Measurements from ENCODE around the gene TMEM270. TPM values are rescaled to one million over a fixed set of nuclear protein-coding genes. Genes with fewer than 3 reads are reported as not detected.

Gene TMEM270
- total and polyA plus RNA-seq, 2 of the 4 experiments (the other 2 are of a cell fraction), result 0.17 TPM; not detected in 1

DNA sequence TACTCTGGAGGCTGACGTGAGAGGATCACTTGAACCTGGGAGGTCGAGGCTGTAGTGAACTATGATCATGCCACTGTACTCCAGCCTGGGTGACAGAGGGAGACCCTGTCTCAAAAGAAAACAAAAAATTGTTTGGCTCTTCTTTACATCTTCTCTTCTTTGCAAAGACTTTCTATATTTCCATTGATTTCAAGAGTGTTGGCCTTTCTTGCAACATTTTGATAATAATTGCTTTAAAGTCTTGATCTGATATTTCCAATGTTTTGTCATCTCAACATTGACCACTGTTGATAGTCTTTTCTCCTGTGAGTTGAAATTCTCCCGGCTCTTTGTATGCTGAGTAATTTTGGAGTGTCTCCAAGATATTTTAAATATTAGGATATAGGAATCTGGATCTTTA lies 48.0 kb upstream of the TMEM270 start:
- no peak overlapping the region; the same call in 1 of the 2 replicates for H3K4ac ChIP-seq (ENCODE audit: low read depth, low read length)
- in situ Hi-C loops (cut with MboI; ENCODE audit: low sequenced_read_pairs), result no loop called here
- TF ChIP-seq SMC3 (IDR thresholded peaks at IDR 0.05; ENCODE audit: low read depth, low read length) (no peak), CEBPB (IDR thresholded peaks at IDR 0.05; ENCODE audit: low read depth, low read length) (no peak), MAZ (IDR thresholded peaks at IDR 0.05; ENCODE audit: borderline replicate concordance, low read depth, low read length) (no peak), MXI1 (IDR thresholded peaks at IDR 0.05; ENCODE audit: borderline replicate concordance, low read depth, low read length) (no peak), CHD1 (IDR thresholded peaks at IDR 0.05; ENCODE audit: low read depth, low read length) (no peak), NFE2L2 (IDR thresholded peaks at IDR 0.05; ENCODE audit: low read depth, low read length) (no peak), RFX5 (IDR thresholded peaks at IDR 0.05; ENCODE audit: low read depth, low read length) (no peak), MAFK (IDR thresholded peaks at IDR 0.05; ENCODE audit: low read depth, low read length) (no peak), RCOR1 (IDR thresholded peaks at IDR 0.05; ENCODE audit: insufficient replicate concordance, low read length) (no peak)
- TF ChIP-seq, protein P1, sequence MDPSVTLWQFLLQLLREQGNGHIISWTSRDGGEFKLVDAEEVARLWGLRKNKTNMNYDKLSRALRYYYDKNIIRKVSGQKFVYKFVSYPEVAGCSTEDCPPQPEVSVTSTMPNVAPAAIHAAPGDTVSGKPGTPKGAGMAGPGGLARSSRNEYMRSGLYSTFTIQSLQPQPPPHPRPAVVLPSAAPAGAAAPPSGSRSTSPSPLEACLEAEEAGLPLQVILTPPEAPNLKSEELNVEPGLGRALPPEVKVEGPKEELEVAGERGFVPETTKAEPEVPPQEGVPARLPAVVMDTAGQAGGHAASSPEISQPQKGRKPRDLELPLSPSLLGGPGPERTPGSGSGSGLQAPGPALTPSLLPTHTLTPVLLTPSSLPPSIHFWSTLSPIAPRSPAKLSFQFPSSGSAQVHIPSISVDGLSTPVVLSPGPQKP (IDR thresholded peaks at IDR 0.05; ENCODE audit: borderline replicate concordance, low read depth, low read length), result no peak
- TF ChIP-seq, protein P2, sequence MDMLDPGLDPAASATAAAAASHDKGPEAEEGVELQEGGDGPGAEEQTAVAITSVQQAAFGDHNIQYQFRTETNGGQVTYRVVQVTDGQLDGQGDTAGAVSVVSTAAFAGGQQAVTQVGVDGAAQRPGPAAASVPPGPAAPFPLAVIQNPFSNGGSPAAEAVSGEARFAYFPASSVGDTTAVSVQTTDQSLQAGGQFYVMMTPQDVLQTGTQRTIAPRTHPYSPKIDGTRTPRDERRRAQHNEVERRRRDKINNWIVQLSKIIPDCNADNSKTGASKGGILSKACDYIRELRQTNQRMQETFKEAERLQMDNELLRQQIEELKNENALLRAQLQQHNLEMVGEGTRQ (IDR thresholded peaks at IDR 0.05; ENCODE audit: low read depth, low read length), result no peak
- TF ChIP-seq, protein P3, sequence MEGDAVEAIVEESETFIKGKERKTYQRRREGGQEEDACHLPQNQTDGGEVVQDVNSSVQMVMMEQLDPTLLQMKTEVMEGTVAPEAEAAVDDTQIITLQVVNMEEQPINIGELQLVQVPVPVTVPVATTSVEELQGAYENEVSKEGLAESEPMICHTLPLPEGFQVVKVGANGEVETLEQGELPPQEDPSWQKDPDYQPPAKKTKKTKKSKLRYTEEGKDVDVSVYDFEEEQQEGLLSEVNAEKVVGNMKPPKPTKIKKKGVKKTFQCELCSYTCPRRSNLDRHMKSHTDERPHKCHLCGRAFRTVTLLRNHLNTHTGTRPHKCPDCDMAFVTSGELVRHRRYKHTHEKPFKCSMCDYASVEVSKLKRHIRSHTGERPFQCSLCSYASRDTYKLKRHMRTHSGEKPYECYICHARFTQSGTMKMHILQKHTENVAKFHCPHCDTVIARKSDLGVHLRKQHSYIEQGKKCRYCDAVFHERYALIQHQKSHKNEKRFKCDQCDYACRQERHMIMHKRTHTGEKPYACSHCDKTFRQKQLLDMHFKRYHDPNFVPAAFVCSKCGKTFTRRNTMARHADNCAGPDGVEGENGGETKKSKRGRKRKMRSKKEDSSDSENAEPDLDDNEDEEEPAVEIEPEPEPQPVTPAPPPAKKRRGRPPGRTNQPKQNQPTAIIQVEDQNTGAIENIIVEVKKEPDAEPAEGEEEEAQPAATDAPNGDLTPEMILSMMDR (conservative IDR thresholded peaks at IDR 0.05; ENCODE audit: low read depth, low read length), result no peak

More for the DNA sequence above, 48.0 kb upstream of the TMEM270 start:
- Histone ChIP-seq H3K23ac (ENCODE audit: low read depth, low read length) (no peak overlapping the region), H2BK5ac (ENCODE audit: low read depth, low read length, poor library complexity, severe bottlenecking) (no peak overlapping the region), H2AK5ac (ENCODE audit: low read depth, low read length) (no peak overlapping the region), H2BK15ac (ENCODE audit: low read depth, low read length) (no peak overlapping the region), H2BK20ac (ENCODE audit: low read depth, low read length) (no peak overlapping the region), H4K5ac (ENCODE audit: low read depth, low read length) (no peak overlapping the region), H3K4me3 (ENCODE audit: insufficient read depth, low read depth, low read length) (no peak overlapping the region), H4K8ac (ENCODE audit: low read depth in 2 of 2, low read length in 2 of 2) (no peak overlapping the region), H3K14ac (replicated peaks; ENCODE audit: low read depth, low read length) (no peak overlapping the region), H3K18ac (ENCODE audit: low read depth, low read length) (no peak overlapping the region), H3K4me1 (ENCODE audit: control insufficient read depth, insufficient read depth, low read length) (0 out of 2 replicates have a peak, but pooled peaks cover 2% of the 10 kb centered on the region), H2BK120ac (ENCODE audit: low read depth, low read length) (no peak overlapping the region; the same call in 1 of the 2 replicates), H3K27ac (ENCODE audit: insufficient read depth, low read length) (no peak overlapping the region), H3K4me2 (ENCODE audit: low read depth, low read length) (no peak overlapping the region), H3K27me3 (ENCODE audit: control insufficient read depth, insufficient read depth, low read length) (no peaks in the 10 kb centered on the region), H3K9me3 (ENCODE audit: control insufficient read depth, insufficient read depth, low read length) (no peaks in the 10 kb centered on the region), H2AK9ac (replicated peaks; ENCODE audit: low read depth, low read length, poor library complexity) (no peak overlapping the region), H3K9ac (ENCODE audit: low read depth, low read length) (no peak overlapping the region), H3K36me3 (ENCODE audit: control insufficient read depth, insufficient read depth, low read length) (no peaks in the 10 kb centered on the region), H4K20me1 (ENCODE audit: insufficient read depth, low read length) (no peaks in the 10 kb centered on the region), H3K9me1 (ENCODE audit: insufficient read depth, low read length) (no peaks in the 10 kb centered on the region), H3K56ac (ENCODE audit: extremely low read depth, insufficient read depth, low read length) (no peak overlapping the region), H3K79me1 (ENCODE audit: low read depth in 1 of 2, low read length in 2 of 2) (no peaks in the 10 kb centered on the region), H4K91ac (ENCODE audit: insufficient read depth, low read depth, low read length) (no peak overlapping the region), H2AFZ (replicated peaks; ENCODE audit: low read length, poor library complexity) (no peak overlapping the region)
- WGBS, 2 experiments (ENCODE audit: extremely low coverage in 2 of 2, insufficient read length in 1 of 2), result no CpG with 5 or more reads among the region's 3 CpGs
- DNase-seq, result peak; percentile 28
- CTCF ChIA-PET, result interaction anchor here (1.1 to 2.2 kb wide), 2 partner anchors 9 to 38 kb away, joined by 5 to 10 read pairs; no protein-coding TSS in a partner anchor
- BruUV-seq (replicated peaks), result no TSS peak
- ATAC-seq (ENCODE audit: low read depth), result no peak; the same call in 1 of the 2 replicates
- dilution Hi-C loops (cut with HindIII; ENCODE audit: low sequenced_read_pairs, unreplicated experiment), result no loop called here
- intact Hi-C loops (cut with micrococcal nuclease), result no loop called here
- POLR2A ChIA-PET (ENCODE audit: unreplicated experiment), result no interaction called here
